Prostate gland (tissue), 2 donors: ENCODE measurements around the gene FAM216B.

Experiments used
- POLR2A ChIP-seq: fragments of 450-650 bp; IDR thresholded peaks from one replicate; pipeline ENCODE4 v1.6.1; 2016; ENCODE audit warnings: antibody characterized with exemption, mild to moderate bottlenecking
- TF ChIP-seq, protein P1 (sequence below), 4 experiments: fragments of 200-600 bp in 2 of 4; fragments of 450-650 bp in 2 of 4; sonication (generic) in 2 of 4; IDR thresholded peaks; 1 replicate in 3 of 4; 2 replicates in 1 of 4; pipeline ENCODE4 v1.5.1; 2016 to 2019; ENCODE audit warnings: antibody characterized with exemption in 4 of 4, mild to moderate bottlenecking in 2 of 4, moderate library complexity in 2 of 4

- no peak for TF ChIP-seq POLR2A
- TF ChIP-seq, protein P1, sequence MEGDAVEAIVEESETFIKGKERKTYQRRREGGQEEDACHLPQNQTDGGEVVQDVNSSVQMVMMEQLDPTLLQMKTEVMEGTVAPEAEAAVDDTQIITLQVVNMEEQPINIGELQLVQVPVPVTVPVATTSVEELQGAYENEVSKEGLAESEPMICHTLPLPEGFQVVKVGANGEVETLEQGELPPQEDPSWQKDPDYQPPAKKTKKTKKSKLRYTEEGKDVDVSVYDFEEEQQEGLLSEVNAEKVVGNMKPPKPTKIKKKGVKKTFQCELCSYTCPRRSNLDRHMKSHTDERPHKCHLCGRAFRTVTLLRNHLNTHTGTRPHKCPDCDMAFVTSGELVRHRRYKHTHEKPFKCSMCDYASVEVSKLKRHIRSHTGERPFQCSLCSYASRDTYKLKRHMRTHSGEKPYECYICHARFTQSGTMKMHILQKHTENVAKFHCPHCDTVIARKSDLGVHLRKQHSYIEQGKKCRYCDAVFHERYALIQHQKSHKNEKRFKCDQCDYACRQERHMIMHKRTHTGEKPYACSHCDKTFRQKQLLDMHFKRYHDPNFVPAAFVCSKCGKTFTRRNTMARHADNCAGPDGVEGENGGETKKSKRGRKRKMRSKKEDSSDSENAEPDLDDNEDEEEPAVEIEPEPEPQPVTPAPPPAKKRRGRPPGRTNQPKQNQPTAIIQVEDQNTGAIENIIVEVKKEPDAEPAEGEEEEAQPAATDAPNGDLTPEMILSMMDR (IDR thresholded peaks at IDR 0.05), result no peak
Measured at GRCh38 chr13:42769650-42770049, 11.7 kb upstream of the FAM216B start.
